ENCODE results near the gene PKD1. TPM values are rescaled to one million over a fixed set of nuclear protein-coding genes. Genes with fewer than 3 reads are reported as not detected.

The PKD1 gene
- total and polyA plus RNA-seq, 7 experiments from 2014 or later, result 4.9 to 153 (median 97.6) TPM

DNA sequence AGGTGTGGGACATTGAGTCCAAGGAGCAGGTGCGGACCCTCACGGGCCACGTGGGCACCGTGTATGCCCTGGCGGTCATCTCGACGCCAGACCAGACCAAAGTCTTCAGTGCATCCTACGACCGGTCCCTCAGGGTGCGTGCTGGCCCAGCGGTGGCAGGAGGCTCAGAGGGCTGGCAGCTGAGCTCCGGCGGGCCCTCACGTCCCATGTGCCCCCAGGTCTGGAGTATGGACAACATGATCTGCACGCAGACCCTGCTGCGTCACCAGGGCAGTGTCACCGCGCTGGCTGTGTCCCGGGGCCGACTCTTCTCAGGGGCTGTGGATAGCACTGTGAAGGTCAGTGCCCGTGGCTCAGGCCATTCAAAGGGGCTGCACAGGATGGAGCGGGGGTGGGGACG lies 40.3 kb upstream of the PKD1 start:
- CTCF ChIA-PET, result no interaction called here
- no peaks in the 10 kb centered on the region for H3K9me3 ChIP-seq (ENCODE audit: control insufficient read depth in 2 of 3, low read length in 3 of 3)
- no peaks in the 10 kb centered on the region for H3K27me3 Mint-ChIP-seq
- no peak overlapping the region for H3K4me3 ChIP-seq (ENCODE audit: low read length)
- H3K27ac ChIP-seq (ENCODE audit: low read depth, low read length), result no peak overlapping the region
- H3K4me1 Mint-ChIP-seq, result peaks cover 0 to 4% (median 0%) of the 10 kb centered on the region in 7 donors
- DNase-seq (no peak), ATAC-seq (no peak)
- peaks cover 3 to 11% (median 4%) of the 10 kb centered on the region in 5 donors for H3K36me3 Mint-ChIP-seq
- POLR2A ChIA-PET, result no interaction called here
- intact Hi-C loops (cut with micrococcal nuclease), result no loop called here
- no peaks in the 10 kb centered on the region for H3K9me3 Mint-ChIP-seq
- no peaks in the 10 kb centered on the region for H3K27me3 ChIP-seq (ENCODE audit: control insufficient read depth in 2 of 2, insufficient read depth in 2 of 2, low read length in 2 of 2)
- peaks cover 0 to 54% (median 0%) of the 10 kb centered on the region in 3 experiments for H3K36me3 ChIP-seq (ENCODE audit: control insufficient read depth in 2 of 3, insufficient read depth in 3 of 3, low read length in 3 of 3)
- no peaks in the 10 kb centered on the region for H3K4me1 ChIP-seq (ENCODE audit: control insufficient read depth in 2 of 2, insufficient read depth in 2 of 2, low read length in 2 of 2)
- no peak overlapping the region for H3K4me3 Mint-ChIP-seq
- no peak overlapping the region for H3K27ac Mint-ChIP-seq

DNA sequence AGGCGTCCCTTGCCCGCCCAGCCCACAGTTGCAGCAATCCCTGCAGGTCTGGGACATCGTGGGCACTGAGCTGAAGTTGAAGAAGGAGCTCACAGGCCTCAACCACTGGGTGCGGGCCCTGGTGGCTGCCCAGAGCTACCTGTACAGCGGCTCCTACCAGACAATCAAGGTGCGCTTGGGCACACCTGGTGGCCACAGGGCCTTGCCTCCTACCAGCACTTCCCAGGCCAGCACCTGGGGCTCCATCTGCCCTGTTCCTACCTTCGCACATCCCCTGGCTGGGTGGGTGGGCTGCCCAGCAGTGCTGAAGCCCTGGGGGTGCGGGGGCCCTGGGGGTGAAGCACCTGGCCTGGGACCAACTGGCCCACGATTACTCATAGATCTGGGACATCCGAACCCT lies 39.8 kb upstream of the PKD1 start:
- H3K4me3 ChIP-seq (ENCODE audit: low read length), result no peak overlapping the region
- H3K27ac Mint-ChIP-seq, result no peak overlapping the region
- no peak overlapping the region for H3K4me3 Mint-ChIP-seq
- H3K4me1 Mint-ChIP-seq, result peaks cover 0 to 4% (median 0%) of the 10 kb centered on the region in 7 donors
- H3K4me1 ChIP-seq (ENCODE audit: control insufficient read depth in 2 of 2, insufficient read depth in 2 of 2, low read length in 2 of 2), result no peaks in the 10 kb centered on the region
- POLR2A ChIA-PET, result no interaction called here
- no peaks in the 10 kb centered on the region for H3K27me3 ChIP-seq (ENCODE audit: control insufficient read depth in 2 of 2, insufficient read depth in 2 of 2, low read length in 2 of 2)
- H3K9me3 ChIP-seq (ENCODE audit: control insufficient read depth in 2 of 3, low read length in 3 of 3), result no peaks in the 10 kb centered on the region
- DNase-seq, result no peak
- CTCF ChIA-PET, result no interaction called here
- no peaks in the 10 kb centered on the region for H3K27me3 Mint-ChIP-seq
- no peak for ATAC-seq
- H3K36me3 Mint-ChIP-seq, result peaks cover 3 to 11% (median 4%) of the 10 kb centered on the region in 5 donors
- H3K27ac ChIP-seq (ENCODE audit: low read depth, low read length), result no peak overlapping the region
- intact Hi-C loops (cut with micrococcal nuclease), result no loop called here
- peaks cover 0 to 54% (median 0%) of the 10 kb centered on the region in 3 experiments for H3K36me3 ChIP-seq (ENCODE audit: control insufficient read depth in 2 of 3, insufficient read depth in 3 of 3, low read length in 3 of 3)
- H3K9me3 Mint-ChIP-seq, result no peaks in the 10 kb centered on the region

GRCh38 chr16:2174396-2175131 lies 38.9 kb upstream of the PKD1 start:
- POLR2A ChIA-PET, result no interaction called here
- H3K4me3 Mint-ChIP-seq, result no peak overlapping the region
- H3K36me3 Mint-ChIP-seq, result peaks cover 3 to 11% (median 4%) of the 10 kb centered on the region in 5 donors

DNA sequence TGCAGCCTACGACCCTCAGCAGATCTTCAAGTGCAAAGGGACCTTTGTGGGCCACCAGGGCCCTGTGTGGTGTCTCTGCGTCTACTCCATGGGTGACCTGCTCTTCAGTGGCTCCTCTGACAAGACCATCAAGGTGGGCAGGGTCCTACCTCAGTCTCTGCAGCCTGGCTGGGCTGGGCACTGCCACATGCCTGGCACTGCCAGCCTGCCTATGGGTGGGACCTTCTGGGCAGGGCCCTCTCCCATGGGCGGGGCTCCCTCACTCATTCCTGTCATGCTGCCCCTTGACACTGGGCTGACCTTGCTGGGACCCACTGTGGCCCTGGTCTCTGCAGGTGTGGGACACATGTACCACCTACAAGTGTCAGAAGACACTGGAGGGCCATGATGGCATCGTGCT lies 38.2 kb upstream of the PKD1 start:
- Histone ChIP-seq H3K9me3 (ENCODE audit: control insufficient read depth in 2 of 3, low read length in 3 of 3) (no peaks in the 10 kb centered on the region), H3K4me3 (ENCODE audit: low read length) (no peak overlapping the region), H3K27ac (ENCODE audit: low read depth, low read length) (no peak overlapping the region), H3K36me3 (ENCODE audit: control insufficient read depth in 2 of 3, insufficient read depth in 3 of 3, low read length in 3 of 3) (peaks cover 0 to 54% (median 0%) of the 10 kb centered on the region in 3 experiments), H3K27me3 (ENCODE audit: control insufficient read depth in 2 of 2, insufficient read depth in 2 of 2, low read length in 2 of 2) (no peaks in the 10 kb centered on the region), H3K4me1 (ENCODE audit: control insufficient read depth in 2 of 2, insufficient read depth in 2 of 2, low read length in 2 of 2) (no peaks in the 10 kb centered on the region)
- peak overlapping the region in 1 of 9 donors; percentile 18 for H3K27ac Mint-ChIP-seq
- DNase-seq (no peak), ATAC-seq (no peak)
- H3K4me1 Mint-ChIP-seq, result peaks cover 0 to 4% (median 0%) of the 10 kb centered on the region in 7 donors
- no peak overlapping the region for H3K4me3 Mint-ChIP-seq
- intact Hi-C loops (cut with micrococcal nuclease), result no loop called here
- CTCF ChIA-PET, result no interaction called here
- POLR2A ChIA-PET, result no interaction called here
- peaks cover 3 to 11% (median 4%) of the 10 kb centered on the region in 5 donors for H3K36me3 Mint-ChIP-seq
- no peaks in the 10 kb centered on the region for H3K9me3 Mint-ChIP-seq
- H3K27me3 Mint-ChIP-seq, result no peaks in the 10 kb centered on the region

More at GRCh38 chr16:2174396-2175131, 38.9 kb upstream of the PKD1 start:
- ATAC-seq, result no peak
- CTCF ChIA-PET, result interaction anchor here (0.6 kb wide), 1 partner anchor 10 kb away, joined by 3 read pairs; no protein-coding TSS in a partner anchor
- Mint-ChIP-seq H3K9me3 (no peaks in the 10 kb centered on the region), H3K27me3 (no peaks in the 10 kb centered on the region), H3K4me1 (peaks cover 0 to 4% (median 0%) of the 10 kb centered on the region in 7 donors), H3K27ac (peak overlapping the region in 1 of 9 donors; percentile 18)
- Histone ChIP-seq H3K4me1 (ENCODE audit: control insufficient read depth in 2 of 2, insufficient read depth in 2 of 2, low read length in 2 of 2) (no peaks in the 10 kb centered on the region), H3K27ac (ENCODE audit: low read depth, low read length) (no peak overlapping the region), H3K9me3 (ENCODE audit: control insufficient read depth in 2 of 3, low read length in 3 of 3) (no peaks in the 10 kb centered on the region), H3K36me3 (ENCODE audit: control insufficient read depth in 2 of 3, insufficient read depth in 3 of 3, low read length in 3 of 3) (peaks cover 0 to 54% (median 0%) of the 10 kb centered on the region in 3 experiments), H3K27me3 (ENCODE audit: control insufficient read depth in 2 of 2, insufficient read depth in 2 of 2, low read length in 2 of 2) (no peaks in the 10 kb centered on the region), H3K4me3 (ENCODE audit: low read length) (no peak overlapping the region)
- intact Hi-C loops (cut with micrococcal nuclease), result no loop called here
- no peak for DNase-seq

- intact Hi-C loops (cut with micrococcal nuclease), result no loop called here
- H3K4me3 ChIP-seq (ENCODE audit: low read length), result no peak overlapping the region
- H3K36me3 ChIP-seq (ENCODE audit: control insufficient read depth in 2 of 3, insufficient read depth in 3 of 3, low read length in 3 of 3), result peaks cover 0 to 59% (median 0%) of the 10 kb centered on the region in 3 experiments
- CTCF ChIA-PET, result no interaction called here
- POLR2A ChIA-PET, result no interaction called here
- Mint-ChIP-seq H3K9me3 (no peaks in the 10 kb centered on the region), H3K27ac (no peak overlapping the region), H3K4me3 (no peak overlapping the region), H3K4me1 (peaks cover 0 to 4% (median 0%) of the 10 kb centered on the region in 7 donors), H3K36me3 (peaks cover 3 to 11% (median 4%) of the 10 kb centered on the region in 5 donors), H3K27me3 (no peaks in the 10 kb centered on the region)
- DNase-seq (no peak), ATAC-seq (no peak)
- no peaks in the 10 kb centered on the region for H3K9me3 ChIP-seq (ENCODE audit: control insufficient read depth in 2 of 3, low read length in 3 of 3)
- H3K4me1 ChIP-seq (ENCODE audit: control insufficient read depth in 2 of 2, insufficient read depth in 2 of 2, low read length in 2 of 2), result no peaks in the 10 kb centered on the region
- H3K27ac ChIP-seq (ENCODE audit: low read depth, low read length), result no peak overlapping the region
- no peaks in the 10 kb centered on the region for H3K27me3 ChIP-seq (ENCODE audit: control insufficient read depth in 2 of 2, insufficient read depth in 2 of 2, low read length in 2 of 2)
These were observed 37.7 kb upstream of the PKD1 start for GRCh38 chr16:2173366-2173765.

DNA sequence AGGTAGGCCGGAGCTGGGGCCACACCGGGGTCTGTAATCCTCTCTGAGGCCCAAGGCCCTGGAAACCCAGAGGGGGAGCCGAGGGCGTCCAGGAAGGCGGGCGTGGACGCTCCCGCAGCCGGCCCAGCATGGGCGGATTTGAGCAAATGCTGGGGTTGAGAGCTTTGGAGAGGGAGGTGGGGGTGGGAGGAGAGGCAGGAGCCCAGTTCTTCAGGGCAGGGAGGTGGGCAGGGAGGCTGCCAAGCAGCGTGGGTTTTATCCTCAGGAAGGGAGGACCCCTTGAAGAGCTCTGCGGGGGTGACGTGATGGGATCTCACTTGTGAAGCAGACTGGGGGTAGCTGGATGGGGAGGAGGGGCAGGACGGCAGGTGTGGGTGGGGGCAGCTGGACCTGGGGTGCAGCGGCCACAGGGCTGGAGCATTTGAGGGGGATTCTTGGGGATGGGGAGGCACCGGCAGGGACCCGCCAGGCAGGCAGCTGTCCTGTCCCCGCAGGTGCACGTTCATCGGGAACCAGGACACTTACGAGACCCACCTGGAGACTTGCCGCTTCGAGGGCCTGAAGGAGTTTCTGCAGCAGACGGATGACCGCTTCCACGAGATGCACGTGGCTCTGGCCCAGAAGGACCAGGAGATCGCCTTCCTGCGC lies 37.1 kb upstream of the PKD1 start:
- H3K27me3 ChIP-seq (ENCODE audit: control insufficient read depth in 2 of 2, insufficient read depth in 2 of 2, low read length in 2 of 2), result no peaks in the 10 kb centered on the region
- Mint-ChIP-seq H3K9me3 (no peaks in the 10 kb centered on the region), H3K4me1 (peaks cover 0 to 4% (median 0%) of the 10 kb centered on the region in 7 donors), H3K36me3 (peaks cover 3 to 11% (median 4%) of the 10 kb centered on the region in 5 donors), H3K4me3 (no peak overlapping the region), H3K27me3 (no peaks in the 10 kb centered on the region), H3K27ac (no peak overlapping the region)
- no peak overlapping the region for H3K4me3 ChIP-seq (ENCODE audit: low read length)
- H3K36me3 ChIP-seq (ENCODE audit: control insufficient read depth in 2 of 3, insufficient read depth in 3 of 3, low read length in 3 of 3), result peaks cover 0 to 64% (median 0%) of the 10 kb centered on the region in 3 experiments
- DNase-seq (no peak), ATAC-seq (no peak)
- ChIA-PET POLR2A (interaction anchor here (0.6 kb wide), 1 partner anchor 330 kb away, joined by 4 read pairs; no protein-coding TSS in a partner anchor), CTCF (no interaction called here)
- H3K9me3 ChIP-seq (ENCODE audit: control insufficient read depth in 2 of 3, low read length in 3 of 3), result no peaks in the 10 kb centered on the region
- intact Hi-C loops (cut with micrococcal nuclease), result no loop called here
- H3K4me1 ChIP-seq (ENCODE audit: control insufficient read depth in 2 of 2, insufficient read depth in 2 of 2, low read length in 2 of 2), result no peaks in the 10 kb centered on the region
- no peak overlapping the region for H3K27ac ChIP-seq (ENCODE audit: low read depth, low read length)
